TTC549 (cell line): ENCODE measurements around the gene STX18.

ENCODE experiments used
- FAIRE-seq: peaks from 2 replicates; lab custom pipeline; 2012; peaks lifted over from hg19 to GRCh38; lab: Jason Lieb, UNC

Gene STX18

DNA sequence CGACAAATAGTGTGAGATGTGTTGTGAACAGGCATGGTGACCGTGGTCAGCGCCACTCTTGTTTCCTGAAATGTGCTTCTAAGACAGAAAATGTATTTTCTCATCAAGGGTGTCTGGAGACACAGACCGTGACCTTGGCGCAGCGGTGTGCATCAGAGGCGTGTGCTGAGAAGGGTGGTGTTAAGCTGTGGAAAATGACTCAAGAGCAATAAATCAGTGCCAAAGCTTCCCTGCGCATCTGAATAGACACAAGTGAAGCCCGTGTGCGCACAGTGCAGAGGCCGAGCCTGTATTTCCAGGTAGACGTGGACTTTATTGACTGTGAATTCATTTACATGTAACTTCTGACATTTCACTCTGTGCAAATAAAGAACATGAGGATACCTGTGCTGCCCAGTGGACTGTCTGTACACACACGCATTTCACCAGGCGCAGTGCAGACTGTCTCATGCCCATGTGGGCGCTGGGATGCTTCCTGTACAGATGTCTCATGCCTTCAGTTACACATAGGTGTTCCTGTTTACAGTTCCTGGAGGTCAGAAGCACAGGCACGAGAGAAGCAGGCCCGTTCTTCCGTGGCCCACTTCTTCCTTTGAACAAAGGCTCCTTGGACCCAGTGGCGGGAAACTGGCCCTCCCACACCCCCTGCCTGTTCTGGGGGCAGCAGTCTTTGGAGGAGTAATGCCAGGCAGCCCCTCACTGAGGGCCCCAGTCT is 123.0 kb downstream of the STX18 start:
- FAIRE-seq: no peak

DNA sequence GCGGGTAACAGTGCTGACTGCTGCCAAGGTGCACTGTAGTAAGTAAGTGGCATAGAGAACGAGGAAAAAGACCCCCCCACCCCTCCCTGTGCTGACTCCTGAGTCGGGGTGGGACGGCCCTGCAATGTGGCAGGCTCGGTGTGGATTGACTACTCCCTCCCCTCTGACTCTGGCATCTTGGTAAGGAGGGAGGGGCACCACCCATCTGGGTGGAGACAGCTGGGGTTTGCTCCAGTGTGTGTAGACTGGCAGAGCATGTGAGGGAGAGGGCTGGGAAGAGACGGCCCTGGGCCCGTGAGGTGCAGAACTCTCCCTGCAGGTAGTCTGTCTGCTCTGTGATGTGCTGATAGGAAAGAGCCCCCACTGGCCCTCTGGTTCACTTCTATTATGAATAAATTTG is 124.0 kb downstream of the STX18 start:
- FAIRE-seq: no peak

DNA sequence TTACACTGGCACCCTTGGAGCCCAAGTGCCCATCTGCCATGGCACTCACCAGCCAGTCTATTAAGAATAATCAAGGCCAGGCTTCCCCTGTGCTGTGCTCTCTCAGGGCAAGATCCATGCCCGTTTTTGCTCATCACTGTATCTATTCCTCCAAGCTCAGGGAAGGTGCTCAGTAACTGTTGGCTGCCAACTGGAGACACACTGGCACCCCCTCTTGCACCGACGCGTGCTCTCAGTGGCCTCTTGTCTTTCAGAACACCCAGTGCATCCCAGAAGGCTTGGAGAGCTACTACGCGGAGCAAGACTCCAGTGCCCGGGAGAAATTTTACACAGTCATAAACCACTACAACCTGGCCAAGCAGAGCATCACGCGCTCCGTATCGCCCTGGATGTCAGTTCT is 124.9 kb downstream of the STX18 start:
- no peak for FAIRE-seq

DNA sequence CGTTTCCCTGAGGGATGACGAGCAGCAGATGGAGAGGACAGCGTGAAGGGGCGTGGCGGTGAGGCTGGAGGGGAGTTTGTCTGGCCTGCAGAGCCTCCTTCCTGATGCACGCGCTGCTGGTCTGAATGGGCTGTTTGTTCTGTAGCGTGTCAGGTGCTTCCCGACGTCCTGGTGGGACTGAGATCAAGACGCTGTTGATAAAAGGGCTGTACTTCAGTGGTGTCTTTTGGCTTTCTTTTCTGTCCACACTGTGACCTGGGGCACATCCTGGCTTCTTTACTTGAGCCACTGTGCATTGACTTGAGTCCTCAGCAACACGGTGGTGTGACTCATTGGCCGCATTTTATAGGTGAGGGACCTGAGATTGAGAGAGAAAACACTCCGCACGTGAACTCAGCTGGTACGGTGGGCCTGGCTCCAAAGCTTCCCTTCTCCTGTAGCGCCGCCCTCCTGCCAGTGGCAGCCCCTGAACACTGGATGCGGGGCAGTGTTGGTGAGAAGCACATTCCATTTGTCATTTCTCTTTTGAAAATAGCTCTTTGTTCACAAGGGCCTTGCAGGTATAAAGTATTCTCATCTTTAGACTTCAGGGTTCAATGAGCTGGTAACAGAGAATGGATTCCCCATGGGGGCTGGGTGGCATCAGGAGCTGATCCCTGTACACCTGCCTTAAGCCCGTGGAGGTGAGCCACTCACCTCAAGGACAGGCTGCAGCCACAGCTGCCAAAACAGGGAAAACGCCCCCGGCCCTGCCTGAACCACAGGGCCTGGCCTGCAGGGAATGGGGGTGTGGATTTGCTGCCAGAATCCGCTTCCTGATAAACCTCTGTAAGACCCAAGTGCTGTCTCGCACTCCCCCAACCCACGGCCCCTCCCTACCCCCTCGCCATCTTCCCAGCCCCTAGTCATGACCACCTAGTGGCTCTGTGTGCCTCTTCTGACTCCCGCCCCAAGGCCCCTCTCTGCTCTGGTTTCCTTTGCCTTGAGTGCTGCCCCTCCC is 125.7 kb downstream of the STX18 start:
- FAIRE-seq: no peak

DNA sequence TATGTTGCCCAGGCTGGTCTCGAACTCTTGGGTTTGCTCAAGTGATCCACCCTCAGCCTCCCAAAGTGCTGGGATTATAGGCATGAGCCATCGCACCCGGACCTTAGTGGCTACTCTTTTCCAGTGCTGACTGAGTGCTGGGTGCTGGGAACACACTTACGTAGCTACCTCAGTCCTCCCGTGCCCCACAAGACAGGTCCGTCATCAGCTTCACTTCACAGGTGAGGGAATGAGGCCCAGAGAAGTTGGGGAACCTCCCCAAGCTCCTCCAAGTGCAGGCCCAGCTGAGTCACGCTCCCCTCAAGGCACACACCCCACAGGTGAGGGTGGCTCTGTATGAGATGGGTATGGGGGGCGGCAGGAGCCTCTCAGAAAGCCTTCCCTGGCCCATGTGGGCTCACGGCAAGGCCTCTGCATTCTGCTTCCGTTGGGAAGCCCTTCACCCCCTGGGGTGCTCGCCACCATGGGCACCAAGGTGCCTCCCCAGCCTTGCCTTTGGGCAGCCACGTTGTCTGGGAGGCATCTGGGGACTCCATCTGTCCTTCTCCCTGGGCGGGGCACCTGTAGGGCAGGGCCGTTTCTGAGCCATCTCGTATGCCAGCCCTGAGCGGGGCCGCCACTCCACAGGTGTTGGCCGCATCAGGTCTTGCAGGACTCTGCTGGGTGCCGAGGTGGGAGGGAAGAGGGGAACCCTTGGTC is 126.6 kb downstream of the STX18 start:
- no peak for FAIRE-seq

DNA sequence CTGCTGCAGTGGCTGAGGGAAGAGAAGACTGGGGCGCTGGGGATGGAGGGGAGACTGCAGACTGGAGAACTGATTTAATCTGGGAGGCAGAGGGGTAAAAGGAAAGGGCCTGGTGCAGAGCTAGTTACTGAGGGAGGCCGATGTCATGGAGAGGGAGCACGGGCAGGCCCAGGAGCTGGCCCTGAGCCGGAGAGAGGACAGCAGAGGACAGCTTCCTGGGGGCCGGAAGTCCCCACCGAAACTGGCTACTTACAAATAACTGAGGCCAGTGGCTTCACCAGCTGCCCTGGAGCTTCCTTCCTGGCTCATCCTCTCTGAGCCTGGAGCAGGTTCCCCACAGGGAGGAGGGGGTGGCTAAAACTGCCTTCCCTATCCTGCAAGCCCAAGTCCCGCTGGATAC is 128.0 kb downstream of the STX18 start:
- no peak for FAIRE-seq

DNA sequence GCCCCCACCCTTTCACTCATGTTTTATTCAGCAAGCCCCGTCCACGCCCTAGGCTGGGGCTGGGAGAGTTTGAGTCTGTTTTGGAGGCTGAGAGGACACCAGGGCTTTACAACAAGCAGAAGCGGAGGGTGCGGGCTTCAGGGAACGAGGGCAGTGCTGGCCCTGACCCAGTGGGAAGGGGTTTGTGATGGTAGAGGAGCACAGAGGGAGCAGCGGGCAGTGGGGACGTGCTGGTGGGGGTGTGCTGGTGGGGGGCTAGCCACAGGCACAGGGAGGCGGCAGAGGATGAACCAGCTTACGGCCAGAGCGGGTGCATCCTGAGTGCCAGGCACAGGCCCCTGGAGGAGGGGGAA is 128.5 kb downstream of the STX18 start:
- FAIRE-seq: no peak

DNA sequence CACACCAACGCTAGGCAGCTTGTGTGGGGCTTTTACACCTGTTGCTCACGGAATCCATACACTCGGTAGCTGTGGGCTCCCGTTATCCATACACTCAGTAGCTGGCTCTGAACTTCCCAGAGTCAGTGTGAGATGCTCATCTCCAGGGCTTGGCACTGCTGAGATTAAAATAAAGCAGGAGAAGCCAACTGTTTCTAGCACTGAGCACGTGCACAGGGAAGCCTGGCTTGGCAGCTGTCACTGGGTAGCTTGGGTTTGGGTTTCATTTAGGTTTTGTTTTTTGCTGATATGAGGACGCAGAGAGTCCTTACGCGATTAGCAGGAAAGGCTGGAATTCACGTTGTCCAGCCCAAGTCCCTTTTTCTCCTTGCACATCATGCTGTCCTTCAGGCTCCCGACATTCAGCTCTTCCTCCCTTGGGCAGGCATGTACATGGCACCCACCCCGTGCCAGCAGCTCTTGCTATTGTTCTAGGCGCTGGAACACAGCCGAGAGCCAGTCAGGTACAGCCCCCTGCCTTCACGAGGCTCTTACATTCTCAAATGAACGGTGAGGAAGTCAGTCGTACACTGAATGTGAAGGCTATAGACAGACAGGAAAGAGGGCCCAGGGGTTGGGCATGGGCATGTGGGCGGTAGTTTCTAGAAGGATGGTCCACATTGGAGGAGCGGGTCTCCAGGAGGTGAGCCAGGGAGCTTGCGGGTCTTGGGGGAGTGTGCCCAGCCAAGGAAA is 129.0 kb downstream of the STX18 start:
- FAIRE-seq: no peak

DNA sequence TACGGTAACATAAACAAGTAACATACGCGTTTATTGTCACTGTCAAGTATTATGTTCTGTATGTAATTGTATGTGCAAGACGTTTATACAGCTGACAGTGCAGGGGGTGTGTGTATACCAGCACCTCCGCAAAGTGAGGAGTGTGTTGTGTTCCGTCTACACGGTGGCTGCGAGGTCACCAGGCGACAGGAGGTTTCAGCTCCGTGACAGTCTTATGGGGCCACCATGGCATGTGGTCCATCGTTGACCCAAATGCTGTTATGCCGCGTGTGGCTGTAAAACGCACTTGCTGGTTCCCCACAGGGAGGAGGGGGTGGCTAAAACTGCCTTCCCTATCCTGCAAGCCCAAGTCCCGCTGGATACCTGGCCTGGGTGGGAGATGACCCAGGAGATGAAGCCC is 129.9 kb downstream of the STX18 start:
- no peak for FAIRE-seq

DNA sequence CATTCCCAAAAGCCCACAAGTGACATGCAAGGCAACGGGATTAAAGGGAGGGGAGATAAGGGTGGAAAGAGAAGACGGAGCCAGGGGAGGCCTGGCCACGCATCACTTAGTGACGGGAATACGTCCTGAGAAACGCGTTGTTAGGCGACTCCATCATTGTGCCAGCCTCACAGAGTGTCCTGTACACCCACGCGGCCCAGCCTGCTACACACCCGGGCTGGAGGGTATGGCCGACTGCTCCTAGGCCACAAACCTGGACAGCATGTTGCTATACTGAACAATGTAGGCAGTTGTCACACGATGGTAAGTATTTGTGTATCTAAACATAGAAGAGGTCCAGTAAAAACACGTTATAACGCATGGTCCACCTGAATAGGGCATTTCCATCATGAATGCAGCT is 131.6 kb downstream of the STX18 start:
- no peak for FAIRE-seq

DNA sequence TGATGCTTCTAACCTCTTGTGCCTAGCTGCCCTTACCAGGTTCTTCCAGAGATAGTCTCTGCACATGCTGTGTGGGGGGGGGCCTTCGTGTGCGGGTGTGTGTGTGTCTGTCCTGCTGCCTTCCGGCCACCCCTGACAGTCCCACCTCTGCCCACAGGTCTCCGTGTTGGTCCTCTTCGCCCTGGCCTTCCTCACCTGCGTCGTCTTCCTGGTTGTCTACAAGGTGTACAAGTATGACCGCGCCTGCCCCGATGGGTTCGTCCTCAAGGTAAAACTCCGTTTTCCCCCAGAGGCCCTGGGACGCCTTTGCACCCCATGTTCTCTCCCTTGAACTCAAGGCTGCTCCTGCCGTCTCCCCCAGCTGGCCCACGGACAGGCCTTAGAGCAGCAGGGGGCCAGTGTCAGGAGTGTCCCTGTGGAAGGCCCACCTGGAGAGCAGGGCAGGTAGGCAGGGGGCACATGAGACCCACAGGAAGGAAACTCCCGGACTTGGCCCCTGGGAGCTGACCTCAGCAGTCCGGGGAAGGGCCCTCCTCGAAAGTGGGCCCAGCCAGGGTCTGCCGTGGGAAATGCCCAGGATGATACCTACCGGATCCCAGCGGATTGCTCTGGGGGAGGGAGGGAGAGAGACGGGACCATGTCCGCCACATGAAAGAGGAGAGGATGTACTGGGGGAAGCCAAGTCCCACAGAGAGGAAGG is 132.3 kb downstream of the STX18 start:
- no peak for FAIRE-seq

DNA sequence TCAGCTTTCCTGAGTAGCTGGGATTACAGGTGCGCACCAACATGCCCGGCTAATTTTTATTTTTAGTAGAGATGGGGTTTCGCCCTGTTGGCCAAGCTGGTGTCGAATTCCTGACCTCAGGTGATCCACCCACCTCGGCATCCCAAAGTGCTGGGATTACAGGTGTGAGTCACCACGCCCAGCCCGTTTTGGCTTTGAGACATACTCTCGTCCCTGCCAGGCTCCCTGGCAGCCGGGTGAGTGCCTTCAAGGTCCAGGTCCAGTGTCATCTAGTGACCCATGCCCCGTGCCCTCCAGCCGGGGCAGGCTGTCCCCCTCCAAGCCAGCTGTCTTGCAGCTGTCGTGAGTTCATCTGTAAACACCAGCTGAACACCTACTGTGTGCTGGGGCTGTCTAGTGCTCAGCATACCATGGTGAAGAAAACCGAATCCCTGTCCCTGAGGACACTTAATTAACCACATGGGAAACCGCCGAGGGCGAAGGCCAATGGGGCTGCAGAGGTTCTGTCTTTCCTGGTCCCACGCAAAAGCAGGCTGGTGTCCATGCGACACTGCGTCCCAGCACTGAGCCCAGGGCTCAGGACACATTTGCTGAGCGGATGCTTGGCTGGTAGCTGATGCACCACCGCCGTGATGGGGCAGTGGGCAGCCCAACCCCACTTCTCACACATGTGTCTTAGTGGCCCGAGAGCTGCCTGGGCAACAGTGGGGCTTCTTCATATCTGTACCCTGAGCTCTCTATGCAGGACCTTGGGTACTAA is 133.1 kb downstream of the STX18 start:
- no peak for FAIRE-seq

DNA sequence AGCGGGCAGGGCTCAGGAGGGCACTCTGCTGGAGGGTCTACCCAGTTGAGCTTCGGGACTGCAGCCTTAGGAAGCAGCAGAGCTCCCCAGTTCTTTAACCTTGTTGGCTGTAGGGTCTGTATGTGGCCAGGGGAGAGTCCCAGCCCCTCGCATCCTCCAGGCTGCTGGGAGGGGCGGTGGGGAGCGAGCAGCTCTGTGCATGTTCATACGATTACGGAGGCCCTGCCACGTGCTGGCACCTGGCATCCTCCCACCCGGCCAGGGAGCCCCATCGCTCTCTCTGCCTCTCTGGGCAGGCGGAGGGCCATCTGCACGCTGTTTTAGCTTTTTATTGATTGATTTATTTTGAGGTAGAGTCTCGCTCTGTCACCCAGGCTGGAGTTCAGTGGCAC is 133.7 kb downstream of the STX18 start:
- FAIRE-seq: no peak

DNA sequence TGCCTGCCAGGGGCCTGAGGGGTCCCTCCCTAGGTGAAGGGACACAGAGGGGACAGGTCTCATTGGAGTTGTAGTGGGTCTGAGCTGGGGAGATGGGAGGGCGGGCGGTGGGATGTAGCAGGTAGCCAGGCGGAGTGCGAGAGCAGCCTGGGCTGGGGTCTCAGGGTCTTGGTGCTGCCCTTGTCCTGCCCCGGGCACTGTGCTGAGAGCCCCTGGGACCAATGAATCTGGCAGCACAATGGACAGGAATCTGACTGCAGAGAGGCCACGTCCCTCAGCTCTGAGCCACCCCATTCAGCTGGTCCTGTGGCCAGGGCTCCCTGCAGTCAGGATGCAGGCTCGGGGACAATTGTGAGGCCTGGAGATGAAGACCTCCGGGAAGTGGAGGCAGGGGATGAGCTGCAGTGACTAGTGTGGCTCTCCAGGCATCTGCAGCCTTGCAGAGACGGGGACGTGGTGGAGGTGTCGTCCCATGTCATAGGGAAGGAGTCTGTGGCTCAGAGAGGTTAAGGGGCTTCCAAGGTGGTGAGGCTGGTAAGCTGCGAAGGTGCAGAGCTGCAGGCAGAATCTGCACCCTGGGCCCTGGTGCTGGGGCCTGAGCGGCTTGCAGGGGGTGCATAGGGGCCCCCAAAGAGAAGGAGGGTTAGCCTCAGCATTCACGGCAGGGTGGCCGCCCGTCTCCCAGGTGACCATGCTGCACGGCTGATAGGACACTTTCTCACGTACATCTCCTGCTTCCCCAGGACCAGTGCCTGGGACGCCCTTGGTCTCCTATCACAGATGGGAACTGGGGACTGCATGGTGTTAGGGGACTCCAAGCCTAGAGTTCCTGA is 134.3 kb downstream of the STX18 start:
- FAIRE-seq: no peak

DNA sequence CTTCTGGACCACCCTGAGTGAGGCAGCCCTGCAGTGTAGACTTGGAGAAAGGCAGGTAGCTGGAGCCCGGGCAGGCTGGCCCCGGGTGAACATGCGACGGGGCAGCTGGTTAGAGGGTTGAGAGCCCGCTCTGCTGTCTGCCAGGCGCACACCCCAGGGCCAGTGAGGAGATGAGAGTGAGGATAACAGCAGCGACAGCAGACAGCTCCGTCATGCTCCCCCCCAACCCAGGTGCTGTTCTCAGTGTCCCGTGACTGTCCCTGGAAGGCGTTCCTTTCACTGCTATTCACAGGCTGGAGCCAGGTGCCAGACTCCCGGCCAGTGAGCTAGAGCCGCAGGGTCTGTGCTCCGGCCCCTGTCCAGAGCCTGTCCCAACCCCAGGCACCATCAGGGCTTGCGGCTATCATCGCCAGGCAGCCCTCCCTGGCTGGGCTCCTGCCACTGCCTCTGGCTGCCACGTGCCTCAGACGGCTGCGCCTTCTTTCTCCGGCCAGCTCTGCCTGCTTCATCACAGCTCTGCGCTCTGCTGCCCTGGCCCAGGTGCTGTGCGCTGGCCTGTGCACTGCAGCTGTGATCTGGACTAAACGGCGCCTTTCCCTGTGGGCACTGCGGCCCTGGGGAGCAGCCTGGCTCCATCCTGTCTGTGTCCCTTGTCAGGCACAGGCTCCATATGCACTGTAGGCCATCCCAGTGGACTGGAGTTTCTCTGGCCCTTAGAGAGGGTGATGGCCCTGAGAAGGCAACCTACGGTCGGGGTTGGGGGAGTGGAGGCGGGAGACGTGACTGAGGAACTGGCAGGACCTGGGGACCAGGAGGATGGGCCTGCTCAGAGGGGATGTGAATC is 135.2 kb downstream of the STX18 start:
- FAIRE-seq: no peak

DNA sequence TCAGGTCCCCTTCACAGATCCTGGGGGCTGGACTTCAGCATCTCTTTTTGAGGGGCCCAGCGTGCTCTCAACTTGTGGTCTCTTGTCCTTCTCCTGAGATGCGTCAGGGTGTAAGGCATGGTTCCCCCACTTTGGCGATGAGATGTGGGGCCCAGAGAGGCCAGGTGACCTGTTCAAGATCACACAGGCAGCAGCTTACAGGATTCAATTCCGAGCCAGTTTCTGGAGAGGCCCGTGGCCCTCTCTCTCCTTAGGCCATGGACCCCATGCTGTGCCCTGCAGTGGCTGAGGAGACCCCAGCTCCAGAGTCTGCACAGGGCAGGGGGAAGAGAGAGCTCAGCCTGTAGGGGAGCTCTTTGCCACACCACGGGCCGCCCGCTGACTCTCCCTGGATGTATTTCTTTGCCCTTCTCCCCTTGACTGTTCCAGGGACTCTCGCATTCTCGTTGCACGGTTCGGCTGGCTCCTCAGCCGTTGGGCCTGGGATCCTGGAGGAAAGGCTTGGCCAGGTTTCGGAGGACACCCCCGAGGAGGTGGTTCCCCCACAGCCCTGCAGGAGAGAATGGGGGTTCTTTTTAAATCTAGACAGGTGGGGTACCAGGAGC is 136.4 kb downstream of the STX18 start:
- FAIRE-seq: no peak

DNA sequence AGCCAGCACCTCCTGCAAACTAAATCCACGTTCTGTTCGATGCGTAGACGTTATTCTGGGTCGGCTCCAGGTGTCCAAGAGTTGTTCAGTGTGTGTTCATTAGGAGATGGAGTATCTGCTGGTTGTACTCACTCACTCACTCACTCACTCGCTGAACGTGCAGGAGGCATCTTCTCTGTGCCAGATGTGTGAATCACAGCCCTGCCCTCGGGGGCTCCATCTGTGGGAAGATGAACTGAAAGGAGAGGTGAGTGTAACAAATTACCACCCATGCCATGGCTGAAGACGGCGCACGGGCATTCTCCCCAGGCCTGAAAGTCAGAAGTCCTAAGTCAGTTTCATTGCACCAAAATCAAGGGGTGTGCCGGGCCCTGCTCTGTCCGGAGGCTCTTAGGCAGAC is 138.9 kb downstream of the STX18 start:
- FAIRE-seq: no peak

DNA sequence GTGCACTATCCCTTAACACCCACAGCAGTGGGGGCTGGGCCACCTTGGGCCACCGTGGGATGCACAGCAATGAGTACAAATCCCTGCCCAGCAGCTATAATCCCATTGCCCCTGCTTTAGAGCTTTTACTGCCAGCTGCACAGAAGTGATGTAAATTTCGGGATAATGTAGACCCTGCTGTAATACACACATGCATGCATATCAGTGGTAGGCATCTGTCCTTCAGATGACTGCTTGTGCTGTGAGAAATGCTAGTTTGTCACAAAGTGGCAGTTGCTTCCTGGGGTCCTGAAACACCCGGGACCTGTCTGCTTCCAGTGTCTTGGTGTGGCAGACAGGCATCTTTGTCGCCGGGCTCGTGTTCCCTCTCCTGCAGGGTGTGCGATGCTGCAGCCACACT is 140.8 kb downstream of the STX18 start:
- no peak for FAIRE-seq

DNA sequence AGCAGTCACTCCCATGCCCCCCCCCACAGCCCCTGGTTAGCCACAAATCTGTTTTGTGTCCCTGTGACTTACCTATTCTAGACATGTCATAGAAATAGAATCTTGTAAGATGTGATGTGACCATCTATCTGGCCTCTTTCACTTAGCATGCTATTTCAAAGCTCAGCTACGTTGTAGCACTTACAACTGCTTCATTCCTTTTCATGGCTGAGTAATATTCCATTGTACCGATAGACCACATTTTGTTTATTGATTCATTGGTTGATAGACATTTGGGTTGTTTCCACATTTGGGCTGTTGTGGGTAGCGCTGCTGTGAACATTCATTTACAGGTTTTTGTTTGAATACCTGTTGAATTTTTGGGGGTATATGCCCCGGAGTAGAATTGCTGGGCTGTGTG is 143.4 kb downstream of the STX18 start:
- FAIRE-seq: no peak
